Putamen (tissue), 1 donor: ENCODE measurements around the gene DIO1.
A peak's percentile ranks its signal among the peaks of the same experiment; 100 is the strongest.

Experiments
- DNase-seq: peaks from one replicate; pipeline ENCODE4 v3.0.0-alpha.2; 2016; ENCODE audit warnings: low spot score

The DIO1 gene

DNA sequence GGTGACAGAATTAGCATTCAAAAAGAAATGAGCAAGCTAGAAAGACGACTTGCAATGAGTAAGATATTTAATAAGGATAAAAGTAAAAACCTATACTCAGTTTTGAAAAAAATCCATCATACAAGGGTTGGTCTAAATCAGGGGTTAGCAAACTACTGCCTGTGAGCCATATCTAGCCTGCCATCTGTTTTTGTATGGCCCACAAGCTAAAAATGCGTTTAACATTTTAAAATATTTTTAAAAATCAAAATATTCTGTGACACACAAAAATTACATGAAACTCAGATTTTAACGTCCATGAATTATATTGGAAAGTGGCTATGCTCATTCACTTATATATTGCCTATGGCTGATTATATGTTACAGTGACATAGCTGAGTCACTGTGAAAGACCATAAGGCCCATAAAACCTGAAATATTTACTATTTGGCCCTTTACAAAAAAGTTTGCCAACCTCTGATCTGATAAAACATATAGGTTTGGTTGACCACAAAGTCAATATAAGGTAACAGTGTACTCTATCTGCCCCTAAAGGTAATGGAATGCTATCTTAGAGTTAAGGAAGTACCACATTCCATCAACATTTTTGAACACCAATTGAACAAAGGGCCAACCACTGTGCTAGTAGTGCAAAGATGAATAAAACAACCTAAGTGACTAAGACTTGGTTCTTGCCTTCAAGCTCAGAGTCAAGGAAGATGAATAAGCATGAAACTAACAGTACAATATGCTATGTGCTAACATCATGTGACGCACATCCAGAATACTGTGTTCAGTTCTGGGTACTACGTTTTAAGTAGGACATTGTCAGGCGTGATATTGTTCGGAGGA is 48.4 kb downstream of the DIO1 start:
- no peak for DNase-seq

GRCh38 chr1:53943090-53943489 is 49.1 kb downstream of the DIO1 start:
- no peak for DNase-seq

DNA sequence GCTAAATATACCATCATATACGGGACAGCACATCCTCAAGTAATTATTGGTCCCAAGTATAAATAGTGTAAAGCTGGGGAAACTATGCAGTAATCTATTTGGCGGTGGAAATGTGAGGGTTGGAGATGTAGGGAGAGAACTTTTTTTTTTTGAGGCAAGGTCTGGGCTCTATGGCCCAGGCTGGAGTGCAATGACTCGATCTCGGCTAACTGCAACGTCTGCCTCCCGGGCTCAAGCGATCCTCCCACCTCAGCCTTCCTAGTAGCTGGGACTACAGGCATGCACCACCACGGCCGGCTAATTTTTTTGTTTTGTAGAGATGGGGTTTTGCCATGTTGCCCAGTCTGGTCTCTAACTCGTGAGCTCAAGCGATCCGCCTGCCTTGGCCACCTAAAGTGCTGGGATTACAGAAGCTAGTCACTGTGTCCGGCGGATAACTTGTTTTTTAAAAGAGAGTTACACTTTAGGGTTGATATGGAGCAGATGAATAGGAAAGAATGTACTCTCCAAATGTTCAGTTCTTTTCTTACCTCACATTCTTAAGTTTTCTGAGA is 49.6 kb downstream of the DIO1 start:
- DNase-seq, result no peak

DNA sequence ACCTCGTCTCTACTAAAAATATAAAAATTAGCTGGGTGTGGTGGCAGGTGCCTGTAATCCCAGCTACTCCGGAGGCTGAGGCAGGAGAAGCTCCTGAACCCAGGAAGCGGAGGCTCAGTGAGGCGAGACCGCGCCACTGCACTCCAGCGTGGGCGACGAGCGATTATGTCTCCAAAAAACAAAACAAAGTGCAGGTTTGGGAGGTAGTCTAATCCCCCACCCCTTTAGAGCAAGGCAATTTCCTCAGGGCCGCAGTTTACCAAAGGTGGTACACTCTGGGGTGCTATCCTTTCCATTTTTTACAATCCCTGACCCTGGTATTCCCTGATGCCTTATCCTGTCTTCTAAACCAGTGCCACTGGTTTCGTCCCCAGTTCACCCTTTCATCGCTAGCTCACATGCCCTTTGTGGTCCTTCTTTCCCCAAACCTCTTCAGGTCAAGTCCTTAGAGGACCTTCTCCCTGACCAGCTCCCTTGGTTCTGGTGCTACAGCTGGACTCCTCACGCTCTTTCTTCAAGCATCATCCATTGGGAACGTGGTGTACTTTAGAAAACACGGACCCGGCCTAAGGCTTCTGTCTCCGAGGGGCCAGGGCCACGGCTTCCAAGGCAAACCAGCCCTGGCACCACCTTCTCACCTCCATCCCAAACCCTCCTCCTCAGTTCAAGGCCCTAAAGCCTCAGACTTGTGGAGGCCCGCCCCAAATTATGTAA is 50.6 kb downstream of the DIO1 start:
- no peak for DNase-seq

GRCh38 chr1:53945183-53945432 is 51.1 kb downstream of the DIO1 start:
- no peak for DNase-seq

DNA sequence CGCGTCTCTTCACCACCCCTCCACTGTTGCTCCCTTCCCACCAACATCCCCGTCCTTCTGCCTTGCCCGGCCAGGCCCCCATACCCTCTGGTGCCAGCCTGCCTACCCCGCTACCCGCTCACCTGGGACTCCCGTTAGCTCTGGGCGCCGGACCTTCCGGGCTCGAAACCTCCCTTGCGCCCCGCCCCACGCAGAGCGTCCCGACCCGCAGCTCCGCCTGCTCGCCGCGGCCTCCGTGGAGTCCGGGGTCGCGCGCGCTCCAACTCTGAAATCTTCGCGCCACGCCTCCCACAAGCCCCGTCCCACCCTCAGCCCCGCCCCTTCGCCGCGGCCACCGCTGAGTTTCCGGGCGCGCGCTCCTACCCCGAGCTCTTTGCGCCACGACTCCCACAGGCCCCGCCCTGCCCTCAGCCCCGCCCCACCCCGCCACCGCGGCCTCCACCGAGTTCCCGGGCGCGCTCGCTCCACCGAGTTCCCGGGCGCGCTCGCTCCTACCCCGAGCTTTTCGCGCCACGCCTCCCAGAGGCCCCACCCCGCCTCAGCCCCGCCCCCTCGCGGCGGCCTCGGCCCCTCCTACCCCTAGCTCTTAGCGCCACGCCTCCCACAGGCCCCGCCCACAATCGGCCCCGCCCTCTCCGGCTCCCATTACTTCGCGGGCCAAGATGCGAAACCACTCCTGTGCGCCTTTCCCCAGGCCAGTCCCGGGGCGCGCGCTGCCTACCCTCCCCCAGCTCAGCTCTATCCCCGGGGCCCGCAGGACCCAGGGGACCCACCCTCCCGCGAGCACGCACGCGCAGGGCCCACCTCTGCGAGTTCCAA is 51.7 kb downstream of the DIO1 start, which contains the start of gene IFT25:
IFT25 (minus strand) TSS at position 267 of the 819 bp plus-strand sequence. CDS start 5,617 bp downstream, outside the sequence.
- DNase-seq, result peak; percentile 97

- no peak for DNase-seq
Observed at GRCh38 chr1:53946252-53947171, 52.5 kb downstream of the DIO1 start, which contains the start of gene LRRC42. TSS of gene LRRC42 (plus strand) at chr1:53946350. CDS start at chr1:53952000, 5,650 bp downstream.

- DNase-seq, result no peak
Observed at GRCh38 chr1:53947172-53947907, 53.4 kb downstream of the DIO1 start.

DNA sequence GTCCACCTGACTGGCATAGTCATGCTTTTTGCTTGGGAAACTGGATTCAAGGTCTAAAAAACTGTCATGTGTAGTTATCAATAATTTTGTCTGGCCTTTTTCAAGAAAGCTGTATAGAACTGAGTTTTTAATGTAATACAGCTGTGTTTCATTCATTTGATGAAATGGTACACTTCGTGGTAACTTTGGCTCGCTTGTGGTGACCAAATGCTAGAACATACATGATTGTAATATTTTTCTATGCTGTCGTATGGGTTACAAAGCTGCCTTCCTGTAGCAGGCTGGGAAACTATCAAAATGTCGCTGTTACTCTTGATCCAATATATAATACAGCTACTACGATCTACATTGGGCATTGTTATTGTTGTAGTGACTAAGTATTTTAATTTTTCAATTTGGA is 54.3 kb downstream of the DIO1 start:
- DNase-seq, result no peak

DNA sequence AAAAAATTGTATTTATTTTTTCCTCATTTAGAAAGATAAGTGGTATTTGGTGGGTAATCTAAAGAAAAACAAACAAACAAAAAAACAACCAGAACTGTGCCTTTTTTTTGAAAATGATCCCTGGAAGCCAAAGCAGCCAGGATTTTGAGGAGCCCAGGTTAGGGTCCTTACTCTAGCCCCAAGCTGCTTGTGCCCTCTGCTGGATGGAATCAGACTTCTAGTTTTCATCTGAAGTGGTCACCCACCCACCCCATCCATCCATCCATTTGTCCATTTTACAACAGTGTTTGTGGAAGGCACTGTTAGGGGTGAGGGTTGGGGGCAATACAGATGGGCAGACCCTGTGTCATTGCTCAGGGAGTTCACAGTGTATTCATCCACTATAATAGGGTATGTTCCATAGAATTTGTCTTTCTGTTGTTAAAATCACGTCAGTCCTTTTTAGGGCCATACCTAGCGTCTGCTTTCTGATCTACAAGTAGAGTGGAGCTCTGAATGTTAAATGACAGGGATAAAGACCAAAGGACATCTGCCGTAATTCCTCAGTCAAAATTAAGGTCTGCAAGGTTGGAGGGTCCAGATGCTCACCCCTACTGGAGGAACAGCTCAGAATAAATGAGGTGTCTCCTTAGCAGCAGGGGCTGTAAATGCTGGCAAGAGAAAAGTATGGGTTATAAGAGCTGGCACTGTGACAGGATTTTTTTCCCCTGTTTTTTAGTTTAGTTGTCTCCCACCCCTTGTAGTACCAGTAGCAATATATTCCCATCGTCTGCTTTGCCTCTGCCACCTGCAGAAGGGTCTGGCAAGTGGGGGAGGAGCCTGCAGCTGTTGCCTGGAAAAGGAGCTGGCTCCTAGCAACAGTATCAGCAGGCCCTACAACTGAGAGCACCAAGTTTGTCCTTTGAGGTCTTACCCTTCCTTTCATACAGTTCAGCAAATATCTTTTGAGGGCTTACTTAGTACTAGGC is 55.3 kb downstream of the DIO1 start:
- DNase-seq, result no peak

DNA sequence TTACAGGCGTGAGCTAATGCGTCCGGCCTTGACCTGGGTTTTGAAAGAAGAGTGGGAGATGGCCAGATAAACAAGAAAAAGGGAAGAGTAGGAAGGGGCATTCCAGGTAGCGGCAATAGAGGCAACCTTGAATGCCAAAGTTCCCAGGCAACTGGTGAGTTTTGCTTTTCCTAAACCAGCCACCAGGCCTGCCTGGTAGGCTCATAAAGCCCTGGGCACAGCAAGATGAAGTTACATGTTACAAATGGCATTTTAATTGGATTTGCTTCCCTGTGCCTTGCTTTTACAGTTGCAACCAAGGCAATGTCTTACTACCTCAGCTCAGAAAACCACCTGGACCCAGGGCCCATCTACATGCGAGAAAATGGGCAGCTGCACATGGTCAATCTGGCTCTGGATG is 57.7 kb downstream of the DIO1 start:
- DNase-seq, result no peak

- no peak for DNase-seq
Observed at GRCh38 chr1:53954128-53954527, 60.1 kb downstream of the DIO1 start.

DNA sequence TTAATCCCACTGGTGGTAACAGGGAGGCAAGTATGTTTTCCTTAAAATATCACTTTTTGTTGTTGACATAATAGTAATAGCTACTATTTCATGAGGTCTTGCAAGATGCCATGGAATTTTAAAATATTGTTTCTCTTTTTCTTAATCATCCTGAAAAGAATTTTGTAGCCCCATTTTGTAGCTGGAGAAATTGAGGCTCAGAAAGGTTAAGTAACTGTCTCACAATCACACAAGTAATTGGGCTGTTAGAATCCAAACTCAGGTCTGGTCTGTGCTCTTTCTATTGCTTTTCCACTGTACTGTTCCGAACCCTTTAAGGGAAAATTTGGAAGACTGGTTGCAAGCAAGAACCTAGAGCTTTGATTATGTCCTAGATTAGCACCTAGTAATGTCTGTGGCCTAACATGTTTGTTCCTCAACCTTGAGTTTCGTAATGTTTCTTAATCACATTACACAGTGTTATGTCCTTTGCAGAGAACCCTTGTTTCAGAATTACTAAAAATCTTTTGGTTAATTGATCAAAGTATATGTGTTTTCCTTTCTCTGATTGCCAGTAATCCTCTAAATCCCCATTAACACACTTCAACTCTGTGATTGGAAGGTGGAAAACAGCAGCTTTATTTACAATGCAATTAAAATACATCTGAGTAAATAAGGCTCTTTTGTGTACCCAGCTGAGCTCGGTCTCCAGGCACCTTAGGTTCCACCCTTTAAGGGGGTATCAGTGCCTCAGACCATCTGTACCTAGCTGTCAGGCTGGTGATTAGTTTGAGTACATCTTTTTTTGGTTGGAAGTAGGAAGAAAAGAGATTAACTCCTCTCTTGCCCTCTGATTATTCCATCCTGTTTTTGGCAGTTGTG is 62.6 kb downstream of the DIO1 start:
- no peak for DNase-seq

GRCh38 chr1:53957194-53957818 is 63.3 kb downstream of the DIO1 start:
- no peak for DNase-seq

DNA sequence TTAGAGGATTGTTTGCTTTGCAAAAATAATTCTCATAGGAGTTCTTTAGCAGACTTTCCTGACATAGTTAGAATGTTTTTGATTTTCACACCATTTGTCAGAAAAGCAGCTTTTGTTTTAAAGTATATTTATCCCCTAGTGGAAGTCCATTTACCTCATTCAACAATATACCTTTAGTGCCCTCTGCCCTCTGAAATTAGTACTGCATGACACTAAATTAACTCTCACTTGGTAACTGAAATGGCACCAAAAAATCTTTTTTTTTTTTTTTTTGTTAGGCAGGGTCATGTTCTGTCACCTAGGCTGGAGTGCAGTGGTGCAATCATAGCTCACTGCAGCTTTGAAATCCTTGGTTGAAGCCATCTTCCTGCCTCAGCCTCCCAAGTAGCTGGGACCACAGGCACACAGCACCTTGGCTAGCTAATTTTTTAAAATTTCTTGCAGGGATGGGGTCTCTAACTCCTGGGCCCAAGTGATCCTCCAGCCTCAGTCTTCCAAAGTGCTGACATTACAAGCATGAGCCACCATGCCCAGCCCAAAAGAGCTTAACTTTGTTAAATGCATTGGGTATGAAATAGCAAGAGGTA is 65.8 kb downstream of the DIO1 start:
- no peak for DNase-seq
